HG03064 (cell line): Measurements from ENCODE around the gene MRPL22.
"Not testable (repeated sequence)": the region's sequence is repeated elsewhere in the genome, so short reads cannot be mapped to it uniquely, and the experiment has no call there.

ENCODE experiments used
- ATAC-seq: cut with Tn5 transposase; IDR thresholded peaks from one replicate; pipeline ENCODE4 v1.9.1; 2021; ENCODE audit warnings: low read depth; ENCODE audit not compliant: unreplicated experiment

The MRPL22 gene

GRCh38 chr5:154940772-154941620 is at the start of gene MRPL22:
Gene MRPL22, plus strand, starts transcription at chr5:154941073. Its CDS starts 38 bp downstream, at chr5:154941111.
- peak; percentile 52 for ATAC-seq

GRCh38 chr5:154892369-154892771 is 48.5 kb upstream of the MRPL22 start:
- no peak for ATAC-seq

- ATAC-seq, result no peak
Observed at GRCh38 chr5:154893381-154893780, 47.5 kb upstream of the MRPL22 start.

- no peak for ATAC-seq
Observed at GRCh38 chr5:154895606-154896561, 45.0 kb upstream of the MRPL22 start.

- ATAC-seq, result no peak
Observed at GRCh38 chr5:154896562-154897165, 44.2 kb upstream of the MRPL22 start.

- no peak for ATAC-seq
Observed at GRCh38 chr5:154898210-154898609, 42.7 kb upstream of the MRPL22 start.

- ATAC-seq, result no peak
Observed at GRCh38 chr5:154899151-154899816, 41.6 kb upstream of the MRPL22 start.

- no peak for ATAC-seq
Observed at GRCh38 chr5:154900066-154900465, 40.8 kb upstream of the MRPL22 start.

- ATAC-seq, result no peak
Observed at GRCh38 chr5:154901276-154901675, 39.6 kb upstream of the MRPL22 start.

GRCh38 chr5:154901913-154902312 is 39.0 kb upstream of the MRPL22 start:
- ATAC-seq, result no peak

- ATAC-seq, result not testable (repeated sequence)
Observed at GRCh38 chr5:154905601-154906000, 35.3 kb upstream of the MRPL22 start.

GRCh38 chr5:154916874-154917273 is 24.0 kb upstream of the MRPL22 start:
- no peak for ATAC-seq

GRCh38 chr5:154917757-154918156 is 23.1 kb upstream of the MRPL22 start:
- no peak for ATAC-seq

- no peak for ATAC-seq
Observed at GRCh38 chr5:154923441-154924430, 17.1 kb upstream of the MRPL22 start.

GRCh38 chr5:154933537-154933936 is 7.3 kb upstream of the MRPL22 start:
- no peak for ATAC-seq

GRCh38 chr5:154934881-154935280 is 6.0 kb upstream of the MRPL22 start:
- ATAC-seq, result no peak

- ATAC-seq, result no peak
Observed at GRCh38 chr5:154937186-154937717, 3.6 kb upstream of the MRPL22 start.

- ATAC-seq, result peak; percentile 82
Observed at GRCh38 chr5:154937718-154938466, 3.0 kb upstream of the MRPL22 start, which contains the start of gene GEMIN5. Gene GEMIN5, minus strand, starts transcription at chr5:154938211. Its CDS starts 78 bp downstream, at chr5:154938133.
